ENCODE results near the gene OLFML2B. TPM values are rescaled to one million over a fixed set of nuclear protein-coding genes. Genes with fewer than 3 reads are reported as not detected.

Gene OLFML2B
- total RNA-seq, 4 donors from 2014 or later, result 8.5 to 38.4 (median 12.9) TPM

DNA sequence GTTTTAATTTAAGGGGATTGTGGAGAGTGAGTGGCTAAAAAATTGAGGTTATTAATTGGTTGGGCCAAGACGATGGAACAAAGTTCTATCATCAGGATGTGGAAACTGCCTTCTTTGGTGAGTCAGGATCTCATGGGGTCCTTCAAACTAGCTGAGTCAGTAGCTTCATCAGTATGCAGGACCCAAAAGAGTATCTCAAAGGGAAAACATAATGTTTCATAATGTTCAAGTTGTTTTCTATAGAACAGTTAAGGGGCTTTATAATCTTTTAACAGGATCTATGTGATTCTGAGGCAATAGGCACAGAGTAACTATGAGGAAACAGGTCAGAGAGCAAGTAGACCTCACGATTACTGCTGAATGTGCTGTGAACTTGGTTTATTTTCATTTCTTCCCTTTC, 3.2 kb upstream of the OLFML2B start:
- H3K27ac ChIP-seq, result no peak overlapping the region
- intact Hi-C loops (cut with DNase I; ENCODE audit: low total_unique reads), result no loop called here
- no peaks in the 10 kb centered on the region for H3K4me1 ChIP-seq
- H3K9me3 ChIP-seq, result no peaks in the 10 kb centered on the region
- no peaks in the 10 kb centered on the region for H3K36me3 ChIP-seq
- no peaks in the 10 kb centered on the region for H3K27me3 ChIP-seq
- no peak for TF ChIP-seq POLR2A (IDR thresholded peaks at IDR 0.05)
- TF ChIP-seq, protein P1, sequence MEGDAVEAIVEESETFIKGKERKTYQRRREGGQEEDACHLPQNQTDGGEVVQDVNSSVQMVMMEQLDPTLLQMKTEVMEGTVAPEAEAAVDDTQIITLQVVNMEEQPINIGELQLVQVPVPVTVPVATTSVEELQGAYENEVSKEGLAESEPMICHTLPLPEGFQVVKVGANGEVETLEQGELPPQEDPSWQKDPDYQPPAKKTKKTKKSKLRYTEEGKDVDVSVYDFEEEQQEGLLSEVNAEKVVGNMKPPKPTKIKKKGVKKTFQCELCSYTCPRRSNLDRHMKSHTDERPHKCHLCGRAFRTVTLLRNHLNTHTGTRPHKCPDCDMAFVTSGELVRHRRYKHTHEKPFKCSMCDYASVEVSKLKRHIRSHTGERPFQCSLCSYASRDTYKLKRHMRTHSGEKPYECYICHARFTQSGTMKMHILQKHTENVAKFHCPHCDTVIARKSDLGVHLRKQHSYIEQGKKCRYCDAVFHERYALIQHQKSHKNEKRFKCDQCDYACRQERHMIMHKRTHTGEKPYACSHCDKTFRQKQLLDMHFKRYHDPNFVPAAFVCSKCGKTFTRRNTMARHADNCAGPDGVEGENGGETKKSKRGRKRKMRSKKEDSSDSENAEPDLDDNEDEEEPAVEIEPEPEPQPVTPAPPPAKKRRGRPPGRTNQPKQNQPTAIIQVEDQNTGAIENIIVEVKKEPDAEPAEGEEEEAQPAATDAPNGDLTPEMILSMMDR (IDR thresholded peaks at IDR 0.05), result no peak
- no peak for DNase-seq
- H3K4me3 ChIP-seq, result no peak overlapping the region

DNA sequence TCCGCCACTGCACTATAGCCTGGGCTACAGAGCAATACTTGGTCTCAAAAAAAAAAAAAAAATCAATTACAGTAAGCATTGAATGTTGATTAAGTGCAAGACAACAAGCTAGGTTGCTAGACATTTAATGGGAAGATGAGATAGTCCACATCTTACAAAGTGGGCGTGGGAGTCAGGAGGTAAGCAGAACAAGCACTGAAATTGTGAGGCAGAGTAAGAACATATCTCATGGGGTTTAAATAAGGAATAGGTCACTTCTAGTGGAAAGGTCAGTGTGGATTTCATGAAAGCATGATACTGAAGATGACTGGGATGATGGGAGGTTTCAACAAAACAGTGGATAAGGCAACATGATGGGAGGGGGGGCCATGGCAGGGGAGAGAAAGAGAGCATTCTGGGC, 1.9 kb upstream of the OLFML2B start:
- TF ChIP-seq, protein P1 (IDR thresholded peaks at IDR 0.05), result no peak
- TF ChIP-seq POLR2A (IDR thresholded peaks at IDR 0.05), result no peak
- no peaks in the 10 kb centered on the region for H3K9me3 ChIP-seq
- intact Hi-C loops (cut with DNase I; ENCODE audit: low total_unique reads), result no loop called here
- H3K4me3 ChIP-seq, result no peak overlapping the region
- no peaks in the 10 kb centered on the region for H3K4me1 ChIP-seq
- no peak for DNase-seq
- no peaks in the 10 kb centered on the region for H3K36me3 ChIP-seq
- H3K27me3 ChIP-seq, result no peaks in the 10 kb centered on the region
- no peak overlapping the region for H3K27ac ChIP-seq

DNA sequence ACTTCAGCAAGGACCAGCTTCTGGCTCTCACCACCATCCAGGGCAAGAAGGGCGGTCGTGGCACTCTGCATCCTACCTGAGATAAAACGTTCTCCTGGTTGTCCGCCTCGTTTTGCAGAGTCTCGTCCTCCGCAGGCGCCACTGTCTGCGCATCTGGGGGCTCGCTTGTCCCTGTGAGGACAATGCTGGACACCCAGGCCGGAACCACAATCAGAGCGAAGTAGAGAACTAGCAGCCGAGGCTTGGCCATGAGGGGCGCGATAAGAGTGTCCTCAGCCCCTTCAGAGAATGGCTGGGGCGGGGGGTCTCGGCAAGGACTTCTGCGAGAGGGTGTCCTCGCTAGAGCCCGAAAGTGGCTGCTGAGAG, 505 bp downstream of the OLFML2B start:
- peak overlapping the region; percentile 42 to 47 for H3K4me3 ChIP-seq
- H3K27me3 ChIP-seq, result no peaks in the 10 kb centered on the region
- no peaks in the 10 kb centered on the region for H3K9me3 ChIP-seq
- DNase-seq, result no peak
- H3K36me3 ChIP-seq, result no peaks in the 10 kb centered on the region
- intact Hi-C loops (cut with DNase I; ENCODE audit: low total_unique reads), result no loop called here
- no peak for TF ChIP-seq POLR2A (IDR thresholded peaks at IDR 0.05)
- TF ChIP-seq, protein P1 (IDR thresholded peaks at IDR 0.05), result no peak
- H3K27ac ChIP-seq, result peak overlapping the region; percentile 42 to 56
- H3K4me1 ChIP-seq, result no peaks in the 10 kb centered on the region

DNA sequence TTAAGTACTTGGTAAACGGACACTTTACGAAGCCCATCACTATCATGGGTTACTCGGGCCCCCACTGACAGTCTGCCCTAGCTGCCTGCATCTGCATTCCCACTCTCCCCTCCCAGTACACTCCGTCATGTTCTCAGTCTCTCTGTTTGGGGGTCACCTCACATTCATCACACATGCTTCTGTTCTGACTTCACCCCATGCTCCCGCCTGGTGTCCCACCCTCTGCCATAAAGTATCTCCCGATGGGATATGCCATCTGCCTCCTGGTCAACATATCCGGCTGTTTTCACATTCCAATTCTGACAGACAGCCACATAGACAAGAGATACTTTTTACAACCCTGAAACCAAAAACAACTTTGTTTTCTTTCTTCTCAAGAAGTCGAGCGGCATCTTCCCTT, 1.0 kb downstream of the OLFML2B start:
- Histone ChIP-seq H3K4me1 (no peaks in the 10 kb centered on the region), H3K4me3 (peak overlapping the region in 1 of 2 donors; percentile 47), H3K36me3 (no peaks in the 10 kb centered on the region), H3K27ac (peak overlapping the region; percentile 42 to 56), H3K9me3 (no peaks in the 10 kb centered on the region), H3K27me3 (no peaks in the 10 kb centered on the region)
- intact Hi-C loops (cut with DNase I; ENCODE audit: low total_unique reads), result no loop called here
- TF ChIP-seq, protein P1 (IDR thresholded peaks at IDR 0.05), result no peak
- no peak for TF ChIP-seq POLR2A (IDR thresholded peaks at IDR 0.05)
- no peak for DNase-seq

DNA sequence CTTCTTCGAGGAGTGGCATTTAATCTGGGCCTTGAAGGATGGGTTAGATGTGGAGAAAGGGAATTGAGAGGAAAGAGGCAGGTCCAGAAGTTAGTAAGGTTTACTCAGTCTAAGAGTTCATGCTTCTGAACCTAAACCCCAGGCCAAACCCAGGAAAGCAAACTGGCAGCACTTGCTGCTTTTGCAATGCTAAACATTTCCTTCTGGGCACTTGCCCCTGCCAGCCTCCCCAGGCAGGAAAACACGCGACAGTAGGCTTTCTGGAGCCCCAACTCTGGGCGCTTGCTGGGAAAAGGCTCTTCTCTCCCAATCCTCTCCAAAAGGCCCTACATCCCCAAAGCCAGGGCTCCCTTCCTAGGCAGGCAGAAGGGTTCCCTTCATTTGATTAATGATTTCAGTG, 2.5 kb downstream of the OLFML2B start:
- Histone ChIP-seq H3K4me3 (no peak overlapping the region), H3K27me3 (no peaks in the 10 kb centered on the region), H3K36me3 (no peaks in the 10 kb centered on the region), H3K27ac (peak overlapping the region; percentile 16 to 52), H3K9me3 (no peaks in the 10 kb centered on the region), H3K4me1 (no peaks in the 10 kb centered on the region)
- TF ChIP-seq, protein P1 (IDR thresholded peaks at IDR 0.05), result no peak
- no peak for TF ChIP-seq POLR2A (IDR thresholded peaks at IDR 0.05)
- intact Hi-C loops (cut with DNase I; ENCODE audit: low total_unique reads), result no loop called here
- no peak for DNase-seq

Measured in uterus (tissue), 4 donors.